GM13977 (cell line): ENCODE results near the gene FAM163A.
"Not testable (repeated sequence)": the region's sequence is repeated elsewhere in the genome, so short reads cannot be mapped to it uniquely, and the experiment has no call there.

Experiments used
- DNase-seq: peaks from one replicate; pipeline ENCODE4 v3.0.0; 2012; ENCODE audit warnings: low spot score
- in situ Hi-C: fragments of 300-500 bp; cut with MboI; formaldehyde crosslinking; loops from one replicate; pipeline ENCODE4 v1.12.0; 2022; ENCODE audit warnings: low sequenced_read_pairs, low pct_unique_long_range_greater_than_20kb, mixed read lengths, inconsistent platforms; ENCODE audit not compliant: unreplicated experiment
- TF ChIP-seq, protein P1 (sequence below): IDR thresholded peaks from 2 replicates; pipeline ENCODE4 v1.5.1; 2012; ENCODE audit warnings: mild to moderate bottlenecking, control low read depth; ENCODE audit not compliant: insufficient read depth; ENCODE audit errors: extremely low read depth, missing control alignments

Gene FAM163A

DNA sequence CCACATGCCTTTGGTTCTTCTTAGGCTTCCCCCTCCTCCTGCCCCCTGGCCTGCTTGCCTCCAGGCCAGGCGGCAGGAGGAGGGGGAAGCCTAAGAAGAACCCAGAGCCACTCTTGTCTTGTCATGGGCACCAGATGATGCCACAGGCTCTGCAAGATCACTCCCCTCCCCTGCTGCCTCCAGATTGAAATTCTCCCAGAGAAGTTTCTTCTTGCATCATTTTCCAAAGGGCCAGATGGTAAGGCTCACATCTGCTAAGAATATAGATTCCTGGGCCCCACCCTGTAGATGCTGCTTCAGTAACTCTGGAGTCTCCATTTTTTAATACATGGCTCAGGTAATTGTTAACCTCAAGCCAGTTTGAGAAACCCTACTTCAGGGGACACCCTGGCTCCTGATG, 60.8 kb downstream of the FAM163A start:
- in situ Hi-C loops, result loop anchor here (10.0 kb wide), 1 partner anchor 89 kb away; no protein-coding TSS in a partner anchor
- DNase-seq, result no peak
- TF ChIP-seq, protein P1, sequence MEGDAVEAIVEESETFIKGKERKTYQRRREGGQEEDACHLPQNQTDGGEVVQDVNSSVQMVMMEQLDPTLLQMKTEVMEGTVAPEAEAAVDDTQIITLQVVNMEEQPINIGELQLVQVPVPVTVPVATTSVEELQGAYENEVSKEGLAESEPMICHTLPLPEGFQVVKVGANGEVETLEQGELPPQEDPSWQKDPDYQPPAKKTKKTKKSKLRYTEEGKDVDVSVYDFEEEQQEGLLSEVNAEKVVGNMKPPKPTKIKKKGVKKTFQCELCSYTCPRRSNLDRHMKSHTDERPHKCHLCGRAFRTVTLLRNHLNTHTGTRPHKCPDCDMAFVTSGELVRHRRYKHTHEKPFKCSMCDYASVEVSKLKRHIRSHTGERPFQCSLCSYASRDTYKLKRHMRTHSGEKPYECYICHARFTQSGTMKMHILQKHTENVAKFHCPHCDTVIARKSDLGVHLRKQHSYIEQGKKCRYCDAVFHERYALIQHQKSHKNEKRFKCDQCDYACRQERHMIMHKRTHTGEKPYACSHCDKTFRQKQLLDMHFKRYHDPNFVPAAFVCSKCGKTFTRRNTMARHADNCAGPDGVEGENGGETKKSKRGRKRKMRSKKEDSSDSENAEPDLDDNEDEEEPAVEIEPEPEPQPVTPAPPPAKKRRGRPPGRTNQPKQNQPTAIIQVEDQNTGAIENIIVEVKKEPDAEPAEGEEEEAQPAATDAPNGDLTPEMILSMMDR, result no peak

DNA sequence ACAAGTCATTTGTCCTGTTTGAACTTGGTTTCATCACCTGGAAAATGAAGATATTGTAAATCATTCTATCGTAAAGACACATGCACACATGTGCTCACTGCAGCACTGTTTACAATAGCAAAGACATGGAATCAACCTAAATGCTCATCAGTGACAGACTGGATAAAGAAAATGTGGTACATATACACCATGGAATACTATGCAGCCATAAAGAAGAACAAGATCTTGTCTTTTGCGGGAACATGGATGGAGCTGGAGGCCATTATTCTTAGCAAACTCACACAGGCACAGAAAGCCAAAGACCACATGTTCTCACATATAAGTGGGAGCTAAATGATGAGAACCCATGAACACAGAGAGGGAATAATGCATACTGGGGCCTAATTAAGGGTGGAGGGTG, 61.3 kb downstream of the FAM163A start:
- DNase-seq, result not testable (repeated sequence)
- in situ Hi-C loops, result loop anchor here (10.0 kb wide), 1 partner anchor 90 kb away; no protein-coding TSS in a partner anchor

DNA sequence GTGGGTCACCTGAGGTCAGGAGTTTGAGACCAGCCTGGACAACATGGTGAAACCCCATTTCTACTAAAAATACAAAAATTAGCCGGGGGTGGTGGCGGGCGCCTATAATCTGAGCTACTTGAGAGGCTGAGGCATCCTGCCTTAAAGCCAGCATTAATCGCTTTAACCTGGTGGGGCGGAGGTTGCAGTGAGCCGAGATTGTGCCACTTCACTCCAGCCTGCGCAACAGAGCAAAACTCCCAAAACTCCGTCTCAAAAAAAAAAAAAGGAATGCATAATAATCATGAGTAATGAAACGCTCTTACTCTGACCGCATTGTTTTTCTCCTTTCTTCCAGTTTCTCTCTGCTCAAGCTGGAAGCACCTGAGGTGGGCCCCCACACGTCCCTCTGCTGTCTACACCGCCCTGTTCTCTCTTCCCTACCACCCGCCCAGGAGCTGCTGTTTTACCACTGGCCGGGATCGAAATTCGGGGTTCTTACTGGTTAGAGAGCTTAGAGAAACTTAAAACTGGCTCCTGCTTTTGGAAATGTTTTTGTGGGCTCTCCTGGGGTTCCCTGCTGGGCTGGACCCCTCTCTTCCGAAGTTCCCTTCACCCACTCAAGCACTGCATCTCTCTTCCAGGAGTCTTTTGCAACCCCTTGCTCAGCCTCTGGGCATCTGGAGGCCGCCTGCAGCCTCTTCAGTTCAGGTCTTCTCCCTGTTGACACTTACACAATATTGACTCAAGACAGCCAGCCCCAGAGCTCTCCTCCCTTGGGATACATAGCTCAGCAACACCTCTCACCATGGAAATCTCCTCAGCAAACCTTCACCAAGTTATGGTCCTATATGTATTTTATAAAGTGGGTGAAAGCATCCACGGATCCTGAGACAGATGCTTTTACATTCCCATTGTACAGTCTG, 62.5 kb downstream of the FAM163A start:
- in situ Hi-C loops, result loop anchor here (10.0 kb wide), 1 partner anchor 91 kb away; no protein-coding TSS in a partner anchor
- no peak for DNase-seq

DNA sequence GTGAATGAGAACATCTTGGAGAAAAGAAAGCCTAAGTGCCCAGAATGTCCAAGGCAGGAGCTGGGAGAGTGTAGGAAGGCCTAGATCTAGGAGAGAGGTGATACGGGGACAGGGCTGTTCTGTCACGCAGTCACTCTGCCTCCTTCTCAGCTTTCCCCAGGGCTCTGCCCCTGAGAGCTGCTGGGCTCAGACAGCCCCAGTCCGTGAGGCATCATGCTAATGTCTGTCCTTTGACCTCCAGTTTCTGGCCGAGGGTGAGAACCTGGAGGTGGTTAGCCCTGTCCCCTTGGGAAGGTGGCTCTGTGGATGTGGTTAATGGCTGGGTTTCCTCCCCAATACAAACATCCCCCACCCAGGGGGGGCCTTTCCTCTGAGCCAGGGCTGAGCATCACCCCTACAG, 63.2 kb downstream of the FAM163A start:
- in situ Hi-C loops, result loop anchor here (10.0 kb wide), 1 partner anchor 92 kb away; no protein-coding TSS in a partner anchor
- no peak for DNase-seq
- TF ChIP-seq, protein P1, result no peak

More for the DNA sequence above, 62.5 kb downstream of the FAM163A start:
- TF ChIP-seq, protein P1, result no peak

DNA sequence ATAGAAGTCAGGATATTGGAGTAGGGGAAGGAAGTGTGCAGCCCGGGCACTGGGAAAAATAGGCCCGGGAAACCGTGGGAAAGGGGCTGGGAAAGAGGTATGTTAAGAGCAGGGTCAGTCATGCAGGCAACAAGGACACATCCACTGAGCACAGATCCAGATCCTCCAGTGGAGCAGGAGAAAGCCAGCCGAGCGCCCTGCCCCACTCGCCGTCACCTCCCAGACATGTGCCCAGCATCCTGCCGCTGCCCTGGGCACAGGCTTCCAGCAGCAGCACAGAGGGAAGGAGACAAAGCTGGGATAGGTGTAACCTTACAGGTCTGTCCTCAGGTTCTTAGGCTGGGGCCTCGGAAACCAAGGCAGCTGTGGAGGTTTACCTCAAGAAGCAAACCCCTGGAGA, 64.2 kb downstream of the FAM163A start:
- no peak for DNase-seq
- TF ChIP-seq, protein P1, result no peak
- in situ Hi-C loops, result loop anchor here (10.0 kb wide), 1 partner anchor 92 kb away; no protein-coding TSS in a partner anchor

DNA sequence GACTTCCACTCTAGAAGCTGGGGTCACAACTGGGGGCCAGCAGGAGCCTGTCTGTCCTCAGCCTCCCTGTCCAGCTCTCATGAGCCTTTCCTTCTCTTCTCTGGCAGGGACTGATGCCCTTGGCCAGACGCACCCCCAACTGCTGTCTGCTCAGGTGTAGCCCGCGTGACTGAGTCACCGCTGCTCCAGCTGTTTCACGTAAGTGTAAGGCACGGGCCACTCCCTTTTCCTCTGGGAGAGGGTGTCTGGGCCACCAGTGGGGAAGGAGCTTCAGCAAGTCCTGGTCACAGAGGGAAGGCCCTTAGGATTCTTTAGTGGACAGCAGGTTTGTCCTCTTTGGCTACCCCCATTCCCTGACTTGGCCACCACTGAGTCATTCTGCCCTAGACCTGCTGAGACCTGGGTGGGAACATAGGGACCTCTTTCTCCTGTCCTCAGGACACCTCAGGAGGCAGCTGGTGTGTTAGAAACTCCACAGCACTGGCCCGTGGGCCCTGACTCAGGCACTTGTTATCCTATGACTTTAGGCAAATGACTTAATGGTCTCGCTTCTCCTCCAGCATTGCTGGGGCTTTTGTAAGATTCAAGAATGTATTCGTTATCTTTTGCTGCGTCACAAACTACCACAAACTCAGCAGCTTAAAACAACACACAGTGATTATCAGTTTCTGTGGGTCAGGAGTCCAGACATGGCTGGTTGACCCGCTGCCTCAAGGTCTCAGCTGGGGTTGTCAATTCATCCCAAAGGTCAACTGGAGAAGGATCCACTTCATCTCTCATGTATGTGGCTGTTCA, 64.8 kb downstream of the FAM163A start:
- DNase-seq, result no peak
- TF ChIP-seq, protein P1, result no peak
- in situ Hi-C loops, result loop anchor here (10.0 kb wide), 1 partner anchor 93 kb away; no protein-coding TSS in a partner anchor
